Measurements from ENCODE around the gene AP3B2.

AP3B2 gene

GRCh38 chr15:82697735-82698407, 11.8 kb downstream of the AP3B2 start:
- DNase-seq (ENCODE audit: low read depth, low spot score), result no peak

DNA sequence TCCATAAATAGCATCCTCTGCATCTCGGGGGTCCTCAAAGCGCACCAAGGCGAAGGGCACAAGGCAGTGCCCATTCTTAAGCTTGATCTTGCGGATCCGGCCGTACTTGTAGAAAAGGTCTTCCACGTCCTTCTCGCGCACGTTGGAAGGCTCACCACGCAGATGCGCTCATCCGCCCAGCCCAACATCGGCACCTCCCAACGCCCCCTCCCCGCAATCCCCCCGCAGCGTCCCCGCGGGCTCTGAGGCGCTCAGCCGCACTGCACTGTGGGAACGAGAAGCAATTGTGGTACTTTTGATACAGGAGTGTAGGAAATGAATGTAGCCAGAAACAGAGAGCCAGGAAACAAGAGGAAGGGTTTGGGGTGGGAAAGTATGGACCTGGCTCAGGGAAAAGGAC, 17.5 kb downstream of the AP3B2 start:
- no peak for DNase-seq (ENCODE audit: low read depth, low spot score)

DNA sequence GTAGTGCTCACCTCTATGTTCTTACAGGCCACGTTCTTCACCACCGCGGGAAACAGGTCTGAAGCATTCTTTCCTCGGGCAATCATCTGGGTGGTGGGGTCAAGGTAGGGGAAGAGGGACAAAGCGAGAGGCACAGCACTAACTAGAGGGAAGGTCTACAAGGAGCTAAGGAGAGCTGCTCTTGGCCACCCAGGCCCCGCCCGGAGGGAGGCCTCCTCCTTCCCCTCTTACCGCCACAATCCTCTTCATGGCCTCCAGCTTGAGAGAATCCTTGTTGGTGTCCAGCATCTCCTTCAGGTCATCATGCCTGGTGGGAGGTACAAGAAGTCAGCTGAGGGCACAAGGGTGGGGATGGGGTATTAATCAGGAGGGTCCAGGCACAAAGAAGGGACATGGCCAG, 20.5 kb downstream of the AP3B2 start:
- no peak for DNase-seq (ENCODE audit: low read depth, low spot score)

GRCh38 chr15:82688691-82689090, 21.0 kb downstream of the AP3B2 start:
- DNase-seq (ENCODE audit: low read depth, low spot score), result no peak

DNA sequence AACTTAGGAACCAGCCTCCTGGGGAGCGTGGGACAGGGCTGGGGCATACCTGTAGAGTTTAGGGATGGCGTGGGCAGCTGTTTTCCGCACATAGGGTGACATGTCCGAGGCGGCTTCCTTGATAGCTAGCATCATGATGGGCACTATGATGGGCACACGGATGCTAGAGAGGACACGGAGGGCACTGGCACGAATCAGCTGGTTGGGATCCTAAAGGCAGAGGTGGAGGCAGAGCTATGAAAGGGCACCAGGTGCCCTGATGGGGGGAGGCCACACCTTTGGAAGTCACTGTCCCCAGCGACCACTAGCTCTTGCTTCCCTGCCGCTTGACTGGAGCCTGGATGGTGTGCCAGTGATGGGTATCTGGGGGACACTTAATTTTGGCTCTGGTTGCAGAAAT, 28.3 kb downstream of the AP3B2 start:
- DNase-seq (ENCODE audit: low read depth, low spot score), result no peak

GRCh38 chr15:82680200-82681102, 29.2 kb downstream of the AP3B2 start:
- DNase-seq (ENCODE audit: low read depth, low spot score), result peak; percentile 66

GRCh38 chr15:82679626-82680199, 30.0 kb downstream of the AP3B2 start:
- DNase-seq (ENCODE audit: low read depth, low spot score), result no peak

DNA sequence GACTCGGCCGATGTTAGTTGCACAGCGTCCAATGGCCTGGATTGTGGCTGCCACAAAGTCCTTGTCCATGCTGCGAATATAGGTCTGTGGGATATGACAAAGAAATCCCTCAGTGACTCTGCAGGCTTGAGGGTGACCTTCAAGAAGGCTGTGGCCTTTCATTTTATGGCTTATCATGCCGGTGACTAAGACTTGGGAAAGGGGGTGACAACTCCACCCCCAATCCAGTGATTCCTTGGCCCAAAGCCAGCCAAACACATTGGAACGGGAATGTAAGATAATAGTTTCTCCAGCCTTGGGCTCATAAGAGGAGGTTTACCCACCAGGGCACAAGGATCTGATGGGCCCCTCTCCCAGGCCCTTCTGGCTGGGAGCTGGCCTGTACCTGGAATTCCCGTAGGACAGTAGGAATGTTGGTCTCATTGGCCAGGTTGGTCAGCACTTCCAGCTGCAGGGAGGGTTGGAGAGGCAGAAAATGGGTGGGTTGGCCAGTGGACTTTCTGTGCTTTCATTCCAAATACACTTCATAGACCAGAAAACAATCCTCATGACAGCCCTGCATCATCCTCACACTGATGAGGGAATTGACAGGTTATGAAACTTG, 31.9 kb downstream of the AP3B2 start:
- no peak for DNase-seq (ENCODE audit: low read depth, low spot score)

- DNase-seq (ENCODE audit: low read depth, low spot score), result no peak
Measured at GRCh38 chr15:82674873-82675272, 34.8 kb downstream of the AP3B2 start.

DNA sequence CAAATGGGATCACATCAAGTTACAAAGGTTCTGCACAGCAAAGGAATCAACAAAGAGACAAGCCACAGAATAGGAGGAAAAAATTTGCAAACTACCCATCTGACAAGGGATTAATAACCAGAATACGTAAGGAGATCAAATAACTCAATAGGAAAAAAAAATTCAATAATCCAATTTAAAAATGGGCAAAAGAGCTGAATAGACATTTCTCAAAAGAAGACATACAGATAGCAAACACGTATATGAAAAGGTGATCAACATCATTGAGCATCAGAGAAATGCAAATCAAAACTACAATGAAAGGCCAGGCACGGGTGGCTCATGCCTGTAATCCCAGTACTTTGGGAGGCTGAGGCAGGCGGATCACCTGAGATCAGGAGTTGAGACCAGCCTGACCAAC, 39.0 kb downstream of the AP3B2 start:
- DNase-seq (ENCODE audit: low read depth, low spot score), result no peak

GRCh38 chr15:82666606-82667005, 43.1 kb downstream of the AP3B2 start:
- no peak for DNase-seq (ENCODE audit: low read depth, low spot score)

DNA sequence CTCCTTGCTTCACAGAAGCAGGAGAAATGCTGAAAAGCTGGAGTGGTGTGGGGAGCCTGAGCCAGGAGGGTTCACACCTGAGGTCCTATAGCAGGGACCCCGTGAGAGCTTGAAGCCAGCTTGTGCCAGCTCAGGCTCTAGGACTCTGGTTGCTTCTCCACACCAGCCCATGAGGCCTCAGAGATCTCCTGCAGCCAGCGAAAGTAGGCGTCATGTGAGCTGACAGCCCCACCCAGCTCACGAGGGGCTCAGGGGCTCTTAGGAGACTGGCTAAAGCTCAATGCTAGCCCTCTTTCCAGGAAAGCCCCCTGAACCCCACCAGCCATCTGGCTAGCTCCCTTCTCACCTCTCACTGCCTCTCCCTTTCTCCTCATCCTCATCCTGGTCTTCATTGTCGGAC, 45.7 kb downstream of the AP3B2 start:
- no peak for DNase-seq (ENCODE audit: low read depth, low spot score)

- DNase-seq (ENCODE audit: low read depth, low spot score), result no peak
Measured at GRCh38 chr15:82663186-82663600, 46.5 kb downstream of the AP3B2 start.

GRCh38 chr15:82662641-82663040, 47.0 kb downstream of the AP3B2 start:
- no peak for DNase-seq (ENCODE audit: low read depth, low spot score)

- DNase-seq (ENCODE audit: low read depth, low spot score), result no peak
Measured at GRCh38 chr15:82660378-82660777, 49.3 kb downstream of the AP3B2 start.

DNA sequence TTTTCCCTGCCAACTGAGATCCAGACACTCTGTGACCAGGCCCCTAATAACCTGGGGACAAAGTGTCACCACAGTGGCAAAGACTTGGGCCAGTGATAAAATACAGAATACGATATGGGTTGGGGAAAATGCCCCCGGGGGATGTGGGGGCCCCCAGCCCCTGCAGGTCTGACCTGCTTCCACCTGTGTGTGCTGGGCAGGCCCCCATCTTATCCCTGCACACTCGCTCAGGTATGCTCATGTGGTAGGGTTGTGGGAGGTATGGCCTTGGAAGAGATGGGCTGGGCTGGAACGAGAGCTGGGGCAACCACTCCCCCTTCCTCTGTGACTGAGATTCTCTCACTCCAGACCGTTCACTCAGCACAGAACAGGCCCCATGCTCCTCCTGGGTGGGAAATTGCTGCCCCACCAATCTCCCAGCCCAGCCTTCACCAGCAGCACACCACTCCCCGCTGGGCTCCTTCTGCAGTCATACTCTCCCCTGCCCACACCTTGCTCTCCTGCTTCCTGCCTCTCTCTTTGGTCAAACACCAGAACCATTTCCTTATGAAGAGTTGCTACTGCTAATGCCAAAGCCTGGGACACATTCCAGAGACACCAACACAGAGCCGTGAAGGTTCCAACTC, 52.9 kb downstream of the AP3B2 start:
- DNase-seq (ENCODE audit: low read depth, low spot score), result no peak

GRCh38 chr15:82655606-82656005, 54.1 kb downstream of the AP3B2 start:
- no peak for DNase-seq (ENCODE audit: low read depth, low spot score)

DNA sequence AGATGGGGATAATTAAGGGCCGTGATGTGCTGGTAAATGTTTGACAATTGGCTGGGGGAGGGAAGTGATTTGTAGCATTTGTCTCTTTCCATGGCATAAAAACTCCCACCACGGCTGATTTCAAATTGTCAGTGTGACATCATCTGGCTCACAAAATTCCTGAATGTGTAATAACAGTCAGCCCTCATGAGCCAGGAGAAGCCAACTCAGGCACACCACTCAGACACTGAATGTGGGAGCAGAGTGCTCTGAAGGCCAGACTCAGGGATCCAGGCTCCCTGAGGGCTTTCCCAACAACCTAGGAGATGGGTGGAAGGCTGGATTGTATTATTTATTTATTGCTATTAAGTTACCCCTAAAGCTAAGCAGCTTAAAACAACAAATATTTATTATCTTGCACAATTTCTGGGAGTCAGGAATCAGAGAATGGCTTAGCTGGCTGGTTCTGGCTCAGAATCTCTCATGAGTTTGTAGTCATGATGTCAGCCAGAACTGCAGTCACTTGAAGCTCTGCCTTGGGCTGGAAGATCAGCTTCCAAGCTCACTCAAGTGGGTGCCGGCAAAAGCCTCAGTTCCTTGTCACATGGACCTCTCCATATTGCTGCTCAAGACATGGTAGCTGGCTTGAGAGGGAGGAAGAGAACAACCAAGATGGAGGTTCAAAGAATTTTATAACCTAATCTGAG, 56.0 kb downstream of the AP3B2 start:
- DNase-seq (ENCODE audit: low read depth, low spot score), result no peak

GRCh38 chr15:82651708-82652107, 58.0 kb downstream of the AP3B2 start:
- DNase-seq (ENCODE audit: low read depth, low spot score), result no peak

DNA sequence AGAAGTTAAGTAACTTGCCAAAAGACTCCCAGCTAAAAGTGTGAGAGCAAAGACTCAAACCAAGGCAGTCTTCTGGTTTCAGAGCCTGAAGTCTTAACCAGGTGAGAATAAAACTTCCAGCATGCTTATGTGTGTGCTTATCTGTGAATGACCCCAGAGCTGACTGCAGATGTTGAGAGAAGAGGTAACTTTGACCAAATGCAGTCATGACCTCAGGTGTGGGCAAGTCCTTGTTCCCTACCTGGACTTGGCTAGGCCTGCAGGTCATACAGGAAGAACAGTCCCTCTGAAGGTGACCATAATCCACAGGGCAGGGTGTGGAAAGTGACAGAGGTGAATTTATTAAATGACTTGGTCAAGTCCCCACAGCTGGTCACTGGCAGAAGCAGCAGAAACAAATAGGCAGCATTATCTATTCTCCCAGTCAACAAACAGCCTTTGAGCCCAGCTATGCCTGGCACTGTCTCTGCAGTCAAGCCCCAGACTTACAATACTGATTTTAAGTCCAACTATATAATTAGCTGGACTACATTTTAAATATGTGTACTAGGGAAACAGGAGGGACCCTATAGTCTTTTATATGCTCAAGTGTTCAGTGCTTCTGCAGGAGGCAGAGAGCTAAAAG, 59.5 kb downstream of the AP3B2 start:
- DNase-seq (ENCODE audit: low read depth, low spot score), result no peak
